GM03348 (cell line): ENCODE measurements around the gene CCNK.
A peak's percentile ranks its signal among the peaks of the same experiment; 100 is the strongest.

Experiments
- DNase-seq: peaks from one replicate; pipeline ENCODE4 v3.0.0; 2012; ENCODE audit warnings: low spot score

Gene CCNK

DNA sequence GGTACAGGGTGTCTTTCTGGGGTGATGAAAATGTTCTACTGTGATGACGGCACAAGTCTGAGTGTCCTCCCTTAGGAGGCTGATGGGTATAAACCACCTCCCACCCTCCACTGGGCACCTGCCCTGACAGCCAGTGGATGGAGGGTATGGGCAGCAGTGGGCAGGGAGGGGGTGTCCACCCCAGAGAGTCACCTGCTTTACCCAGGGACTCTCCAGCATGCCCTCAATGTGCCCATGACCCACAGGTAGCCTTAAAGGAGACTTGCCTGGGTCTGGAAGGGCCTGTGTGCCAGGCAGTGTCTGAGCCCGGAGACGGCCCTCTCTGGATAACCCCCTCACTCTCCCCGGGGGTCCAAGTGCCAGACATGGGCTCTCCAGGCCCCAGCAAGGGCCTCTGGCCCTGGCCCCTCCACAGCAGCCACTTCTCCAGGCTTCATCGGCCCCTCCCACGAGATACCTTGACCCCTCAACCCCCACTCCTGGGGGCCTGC is 38.8 kb downstream of the CCNK start:
- DNase-seq, result no peak

DNA sequence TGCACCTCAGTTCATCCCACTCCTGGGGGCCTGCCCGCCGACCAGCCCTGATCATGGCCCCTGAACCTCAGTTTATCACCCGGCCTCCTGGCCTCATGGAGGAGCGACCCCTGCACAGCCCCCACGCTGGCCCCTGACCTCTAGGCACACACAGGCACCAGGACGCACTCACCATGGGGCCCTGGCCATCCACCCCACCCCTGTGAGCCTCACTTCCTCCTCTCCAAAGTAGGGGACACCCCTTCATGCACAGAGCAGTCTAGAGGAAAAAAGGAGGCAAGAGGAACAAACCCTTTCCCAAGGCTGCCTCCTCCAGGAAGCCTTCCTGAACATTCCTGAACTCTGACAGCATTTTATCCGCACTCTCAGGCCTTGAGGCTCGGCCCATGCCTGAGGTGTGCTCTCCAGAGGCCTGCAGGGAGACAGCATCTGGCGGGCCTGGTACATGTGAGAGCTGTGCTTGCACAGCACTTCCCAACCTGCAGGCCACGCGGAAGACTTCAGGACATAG is 39.4 kb downstream of the CCNK start:
- no peak for DNase-seq

DNA sequence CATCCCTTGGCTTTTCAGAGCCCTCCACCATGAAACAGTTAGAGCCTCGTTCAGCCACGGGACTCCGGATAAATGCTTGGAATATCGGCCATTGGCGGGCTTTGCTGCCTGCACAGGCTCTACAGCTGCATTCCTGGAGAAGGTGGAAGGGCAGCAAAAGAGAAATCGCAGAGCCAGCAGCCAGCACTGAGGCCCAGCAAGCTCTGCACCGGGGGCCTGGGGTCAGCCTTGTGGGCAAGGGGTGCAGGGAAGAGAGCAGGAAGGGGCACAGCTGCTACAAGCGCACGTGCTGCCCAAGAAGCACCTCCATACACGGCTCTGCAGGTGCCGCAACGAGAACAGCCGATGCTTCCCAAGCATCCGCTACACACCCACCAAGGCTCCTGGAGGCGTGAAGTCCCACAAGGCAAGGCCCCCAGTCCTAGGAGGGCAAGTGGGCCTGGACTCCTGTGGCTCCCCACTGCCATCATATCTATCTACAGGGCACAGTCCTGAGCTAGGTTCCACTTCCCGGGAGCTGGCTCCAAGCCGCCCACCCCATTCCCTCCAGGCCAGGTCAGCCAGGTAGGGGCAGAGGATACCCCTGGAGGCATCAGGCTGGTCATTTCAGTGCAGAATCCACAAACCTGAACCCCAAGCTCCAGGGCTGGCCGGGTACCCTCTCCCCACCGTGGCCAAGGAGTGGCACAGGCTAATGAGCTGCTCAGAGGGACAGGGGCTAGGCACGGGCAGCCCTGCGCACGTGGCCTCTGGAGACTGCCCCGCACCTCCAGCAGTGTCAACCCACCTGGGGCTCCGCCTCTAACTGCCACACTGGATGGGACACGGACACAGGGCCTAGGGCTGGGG is 40.2 kb downstream of the CCNK start:
- DNase-seq, result no peak

DNA sequence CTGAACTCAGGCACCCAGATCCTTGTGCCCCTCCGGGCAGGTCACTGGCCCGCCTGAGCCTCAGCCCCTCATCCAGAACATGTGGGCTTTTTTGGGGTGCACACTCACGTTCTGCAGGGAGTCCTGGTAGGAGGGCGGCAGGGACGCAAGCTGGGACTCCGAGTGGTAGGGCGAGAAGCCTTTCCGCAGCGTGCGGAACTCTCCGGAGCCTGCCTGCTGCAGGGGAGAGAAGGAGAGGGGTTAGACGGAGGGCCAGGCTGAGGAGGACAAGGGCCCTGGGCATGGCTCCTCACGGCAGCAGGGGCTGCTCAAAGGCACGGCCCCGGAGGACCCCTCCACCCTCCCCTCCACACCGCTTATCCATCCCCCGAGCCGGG is 40.8 kb downstream of the CCNK start:
- no peak for DNase-seq

DNA sequence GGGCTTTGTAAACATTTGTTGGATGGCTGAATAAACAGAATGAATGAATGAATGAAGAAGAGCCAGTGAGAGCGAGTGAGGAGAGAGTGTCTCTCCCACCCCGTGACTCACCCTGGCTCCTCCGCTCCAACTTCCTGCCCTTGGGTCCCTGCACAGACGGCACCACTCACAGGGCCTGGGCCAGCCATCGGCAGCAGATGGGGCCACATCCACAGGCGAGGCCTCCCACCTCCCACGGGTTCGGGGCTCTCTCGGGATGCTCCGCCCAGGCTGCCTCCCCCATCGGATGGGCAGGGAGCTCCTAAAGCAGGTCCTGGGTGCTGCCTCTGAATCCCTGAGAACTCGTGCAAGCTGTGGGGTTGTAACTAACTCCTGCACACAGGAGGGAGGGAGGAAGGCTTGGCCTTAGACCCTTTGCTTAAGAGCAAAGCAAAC is 41.3 kb downstream of the CCNK start:
- peak; percentile 89 for DNase-seq

DNA sequence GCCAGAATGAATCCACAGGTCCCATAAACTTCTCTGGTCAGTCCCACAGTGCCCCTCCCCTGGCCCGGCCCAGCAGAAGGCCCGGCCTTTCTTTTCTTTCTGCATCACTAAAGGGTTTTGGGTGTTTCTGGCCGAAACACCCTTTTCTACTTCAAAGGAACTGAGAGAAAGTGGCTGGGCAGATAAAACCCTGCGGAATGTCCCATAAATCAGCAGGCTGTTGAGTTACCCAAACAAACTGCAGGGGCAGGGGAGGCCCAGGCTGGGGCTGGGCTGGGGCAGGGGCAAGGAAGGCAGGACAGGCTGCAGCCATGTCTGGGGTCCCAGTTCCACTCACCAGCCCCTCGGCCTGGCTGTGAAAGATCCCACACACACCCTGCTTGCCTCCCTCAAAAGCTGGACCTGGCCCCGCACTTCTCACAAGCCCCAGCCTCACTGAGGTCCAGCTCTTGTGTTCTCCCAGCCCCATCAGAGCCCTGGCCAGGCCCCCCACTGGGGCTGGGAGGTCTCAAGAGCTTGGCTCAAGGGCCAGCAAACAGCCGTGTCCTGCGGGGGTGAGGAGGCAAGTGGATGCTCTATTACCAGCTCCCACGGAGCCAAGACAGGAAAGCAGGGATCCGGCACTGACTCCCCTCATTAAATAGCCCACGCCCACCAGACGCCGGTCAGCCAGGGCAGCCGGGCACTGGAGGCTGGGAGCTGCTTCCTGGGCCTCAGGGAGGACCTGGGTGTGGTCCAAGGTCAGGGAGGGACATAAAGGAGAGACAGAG is 41.9 kb downstream of the CCNK start:
- no peak for DNase-seq

DNA sequence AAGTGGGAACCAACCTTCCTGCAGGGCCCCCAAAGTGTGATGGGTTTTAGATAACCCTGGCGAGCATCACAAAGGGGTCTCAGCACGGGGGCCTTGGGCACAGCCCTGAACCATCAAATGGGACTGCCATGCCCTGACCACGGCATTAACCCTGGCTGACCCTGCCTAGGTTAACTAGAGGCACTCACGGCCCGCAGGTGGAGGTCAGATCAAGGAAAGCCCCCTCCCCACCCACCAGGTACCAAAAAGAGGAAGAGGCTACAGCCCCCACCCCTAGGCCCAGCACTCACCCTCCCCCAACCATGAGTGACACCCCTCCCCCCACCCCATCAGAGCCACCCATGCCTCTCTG is 42.5 kb downstream of the CCNK start:
- no peak for DNase-seq

DNA sequence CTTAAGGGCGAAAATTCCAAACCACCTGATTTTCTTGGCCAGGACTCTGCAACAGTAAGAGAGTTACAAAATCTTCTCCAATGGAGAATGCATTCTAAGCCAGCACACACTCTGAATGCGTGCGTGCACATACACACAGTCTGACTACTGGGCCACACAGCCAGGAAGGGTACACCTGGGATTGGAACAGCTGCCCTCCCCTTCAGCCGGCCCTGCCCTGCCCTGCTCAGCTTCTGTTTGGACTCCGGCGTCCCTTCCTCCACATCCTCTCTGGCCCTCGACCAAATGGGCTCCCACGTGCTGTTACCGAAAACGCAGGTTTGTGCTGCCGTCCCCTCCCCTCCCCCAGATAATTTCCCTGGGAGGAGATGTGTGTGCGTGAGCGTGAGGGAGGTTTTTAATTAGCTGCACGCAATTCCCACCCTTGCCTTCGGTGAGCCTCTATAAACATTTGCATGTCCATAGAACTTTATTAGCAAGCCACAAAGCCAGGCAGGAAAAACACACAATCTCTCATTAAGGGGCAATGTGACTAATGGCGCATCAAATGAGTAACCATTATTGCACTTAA is 43.0 kb downstream of the CCNK start:
- DNase-seq, result no peak

DNA sequence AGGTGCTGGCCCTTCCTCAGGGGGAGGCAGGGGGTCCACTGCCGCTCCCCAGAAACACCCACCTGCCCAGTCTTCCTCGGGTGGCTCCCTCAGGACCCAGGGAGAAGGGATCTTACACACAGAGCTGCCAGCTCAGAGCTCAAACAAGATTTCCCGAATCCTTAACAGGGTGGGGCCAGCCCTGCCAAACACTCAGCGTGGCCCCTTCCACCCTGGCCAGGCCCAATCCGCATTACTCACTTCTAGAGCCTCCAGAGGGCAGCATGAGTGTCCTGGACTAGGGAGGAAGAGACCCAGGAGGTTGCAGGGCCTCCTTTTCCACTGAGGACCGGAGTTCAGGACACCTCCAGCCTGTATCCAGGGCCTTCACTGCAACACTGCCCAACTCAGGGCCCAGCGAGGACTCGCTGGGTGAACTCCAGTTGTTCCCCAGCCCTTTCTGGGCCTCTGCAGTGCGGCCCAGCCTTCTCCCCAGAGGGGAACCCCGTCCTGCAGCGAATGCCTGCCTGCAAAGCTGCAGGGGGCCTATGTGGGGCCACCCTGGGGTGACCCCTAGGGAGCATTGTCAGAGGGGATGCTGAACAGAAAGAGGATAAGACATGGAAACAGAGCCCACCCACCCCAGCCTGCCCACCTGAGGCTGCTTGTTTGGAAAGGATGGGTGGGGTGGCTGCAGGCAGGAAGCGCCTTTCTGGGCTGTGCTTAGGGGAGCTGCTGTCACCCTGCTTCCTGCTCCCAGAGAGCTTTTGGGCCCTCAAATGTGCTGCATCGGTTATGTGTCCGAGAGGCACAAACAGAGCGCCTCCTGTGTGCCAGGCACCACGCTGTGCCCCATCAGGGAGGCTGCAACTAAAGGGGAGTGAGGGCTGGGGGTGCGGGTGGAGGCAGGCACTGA is 43.8 kb downstream of the CCNK start:
- peak; percentile 72 for DNase-seq

DNA sequence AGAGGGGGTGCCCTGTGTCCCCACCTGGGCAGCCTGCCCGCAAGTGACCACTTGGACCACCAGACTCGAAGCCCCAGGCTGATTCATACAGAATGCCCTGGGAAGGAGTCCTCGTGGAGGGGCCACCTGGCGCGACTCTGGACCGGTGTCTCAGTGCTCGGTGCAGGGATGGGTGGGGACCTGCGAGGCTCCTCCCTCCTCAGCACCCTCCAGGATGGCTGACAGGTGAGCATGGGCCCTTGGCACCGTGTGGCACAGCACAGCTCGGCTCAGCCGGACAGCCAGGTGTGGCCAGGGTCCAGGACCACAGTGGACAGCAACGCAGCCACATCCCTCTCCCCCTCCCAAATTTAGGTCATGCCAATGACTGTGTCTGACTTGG is 44.5 kb downstream of the CCNK start:
- DNase-seq, result no peak

DNA sequence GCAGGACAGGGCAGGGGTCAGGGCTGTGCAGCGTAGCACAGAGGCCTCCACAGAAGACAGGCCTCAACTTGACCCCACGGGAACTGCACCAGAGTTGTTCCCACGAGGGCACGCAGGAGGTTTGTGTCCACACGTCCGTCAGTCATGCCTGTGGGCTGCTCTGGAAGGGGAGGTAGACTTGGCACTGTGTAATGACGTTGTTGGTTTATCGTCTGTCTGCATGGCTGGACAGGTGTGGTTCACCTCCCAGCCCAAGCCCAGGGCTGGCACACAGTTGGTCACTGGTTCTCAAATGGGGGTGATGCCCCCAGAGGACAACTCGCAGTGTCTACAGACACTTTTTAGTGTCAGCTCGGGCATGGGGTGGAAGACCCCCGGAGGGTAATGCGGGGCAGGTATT is 45.8 kb downstream of the CCNK start:
- DNase-seq, result no peak

DNA sequence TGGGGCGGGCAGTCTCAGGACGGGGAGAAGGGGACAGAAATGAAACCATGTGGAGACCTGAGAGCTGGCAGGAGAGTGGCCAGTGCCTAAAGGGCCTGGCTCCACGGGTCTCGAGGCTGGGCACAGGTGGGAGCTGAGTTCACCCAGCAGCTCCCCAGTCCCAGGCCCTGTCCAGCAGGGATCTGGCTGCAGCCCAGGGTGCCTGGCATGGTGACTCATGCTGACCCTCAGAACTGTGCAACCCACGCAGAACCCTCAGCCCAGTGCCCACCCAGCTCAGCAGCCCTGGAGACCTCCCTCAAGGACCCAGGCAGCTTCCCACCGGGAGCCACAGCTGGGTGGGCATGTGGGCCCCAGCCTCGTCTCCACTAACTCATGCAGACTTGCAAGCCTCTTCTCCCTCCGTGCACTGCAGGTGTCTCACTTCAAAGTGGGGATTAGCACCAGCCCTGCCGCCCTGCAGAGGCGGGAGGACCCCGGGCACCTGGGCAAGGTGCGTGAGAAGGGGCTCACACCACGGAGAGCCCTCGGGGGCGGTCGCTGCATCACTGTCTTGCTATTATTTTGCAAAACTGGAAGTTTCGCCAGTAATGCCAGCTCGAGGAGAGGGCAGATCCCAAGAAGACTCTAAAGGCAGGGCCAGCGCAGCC is 46.3 kb downstream of the CCNK start:
- DNase-seq, result no peak

DNA sequence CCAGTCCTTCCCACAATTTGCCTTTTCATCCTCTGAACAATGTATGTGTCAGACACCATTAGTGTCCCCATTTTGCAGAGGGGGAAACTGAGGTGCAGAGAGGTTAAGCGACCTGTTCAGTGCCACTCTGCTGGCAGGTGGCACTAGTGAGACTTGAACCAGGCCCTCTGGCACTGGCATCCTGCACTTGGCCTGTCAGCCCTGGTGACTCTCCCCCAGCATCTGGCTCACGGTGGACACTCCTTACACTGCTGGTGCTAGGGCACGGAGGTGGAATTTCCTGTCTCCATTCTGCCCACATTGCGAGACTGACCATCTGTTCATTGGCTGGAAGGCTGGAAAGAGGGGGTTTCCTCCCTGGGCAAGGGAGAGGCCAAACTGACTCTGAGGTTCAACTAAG is 48.7 kb downstream of the CCNK start:
- no peak for DNase-seq

DNA sequence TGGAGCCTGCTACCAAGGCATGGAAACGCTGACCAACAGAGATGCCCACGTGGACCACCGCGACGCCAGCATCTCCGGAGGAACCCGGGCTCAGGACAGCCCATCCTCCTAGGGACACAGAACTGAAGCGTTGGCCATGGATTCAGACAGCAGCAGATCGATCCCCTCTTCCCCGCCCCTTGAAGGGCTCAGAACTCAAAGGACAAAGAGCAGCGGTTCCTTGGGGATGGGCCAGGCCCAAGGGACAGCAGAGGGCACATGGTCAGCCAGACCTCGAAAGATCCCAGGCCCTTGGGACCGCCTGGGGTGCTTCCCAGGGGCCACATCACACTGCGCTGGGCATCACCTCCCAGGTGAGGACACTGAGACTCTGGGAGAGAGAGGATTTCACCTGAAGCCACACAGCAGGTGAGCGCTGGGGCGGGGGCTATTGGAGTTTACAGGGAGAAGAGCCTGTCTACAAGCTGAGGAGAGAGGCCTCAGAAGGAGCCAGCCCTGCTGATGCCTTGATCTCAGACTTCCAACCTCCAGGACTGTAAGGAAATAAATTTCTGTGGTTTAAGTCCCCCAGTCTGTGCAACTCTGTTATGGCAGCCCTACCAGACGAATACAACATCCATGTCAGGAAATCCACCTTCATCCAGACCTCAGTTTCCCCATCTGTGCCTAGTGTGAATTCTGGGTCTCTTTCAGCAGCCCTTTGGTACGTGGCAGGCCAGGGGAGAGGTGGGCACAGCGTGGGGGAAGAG is 49.4 kb downstream of the CCNK start:
- DNase-seq, result no peak

DNA sequence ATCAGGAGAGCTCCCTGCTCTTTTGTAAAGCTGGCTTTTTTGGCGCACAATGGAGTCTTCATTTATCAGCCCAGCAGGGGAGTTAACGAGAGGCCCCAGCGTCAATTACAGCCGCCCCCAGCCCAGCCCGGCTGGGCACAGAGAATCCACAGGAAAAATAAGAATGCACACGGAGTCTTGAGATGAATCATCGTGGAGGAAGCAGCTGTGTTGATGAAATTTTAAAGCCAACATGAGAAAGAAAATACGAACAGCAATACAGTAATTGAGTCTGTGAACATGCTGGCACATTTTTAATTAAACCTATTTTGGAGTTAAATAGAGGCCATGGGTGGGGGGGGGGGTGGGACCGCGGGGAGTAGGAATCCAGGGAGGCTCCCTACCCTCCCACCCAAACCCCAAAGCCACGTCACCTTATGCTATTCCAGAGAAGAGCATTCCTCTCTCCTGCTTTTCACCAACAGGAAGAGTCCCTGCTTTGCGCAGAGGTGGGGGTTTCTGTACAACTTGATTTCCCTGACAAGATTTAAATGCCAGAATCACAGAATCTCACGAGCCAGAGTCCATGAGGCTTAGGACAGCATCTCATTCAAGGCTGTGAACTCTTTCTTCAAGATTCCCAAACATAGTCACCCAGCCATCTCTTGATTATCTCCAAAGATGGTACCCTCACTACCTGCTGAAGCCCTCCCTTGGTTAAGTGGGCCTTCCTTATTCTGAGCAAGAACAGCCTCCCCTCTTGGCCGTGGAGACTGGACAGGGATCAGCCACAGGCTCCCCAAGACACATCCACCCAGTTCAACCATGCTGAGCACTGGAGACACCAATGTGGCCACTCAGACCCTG is 50.3 kb downstream of the CCNK start:
- DNase-seq, result peak; percentile 77

DNA sequence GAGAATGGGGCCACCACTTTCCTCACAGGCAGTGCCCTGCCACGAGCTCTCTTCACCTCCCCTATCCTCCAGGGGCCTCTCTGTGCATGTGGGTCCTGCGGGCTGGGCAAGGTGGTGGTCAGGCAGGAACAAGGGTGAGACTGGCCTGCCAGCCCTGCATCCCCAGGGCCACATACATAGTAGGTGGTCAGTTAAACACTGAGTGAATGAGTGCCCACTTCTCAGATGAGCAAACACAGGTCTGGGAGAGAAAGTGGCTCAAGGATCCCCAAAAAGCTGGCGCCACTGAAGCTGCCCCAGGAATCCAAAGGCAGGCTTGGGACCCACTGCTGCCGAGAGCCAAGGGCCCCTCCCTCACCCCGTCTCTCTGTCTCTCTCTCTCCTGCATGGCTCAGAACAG is 51.1 kb downstream of the CCNK start:
- no peak for DNase-seq

DNA sequence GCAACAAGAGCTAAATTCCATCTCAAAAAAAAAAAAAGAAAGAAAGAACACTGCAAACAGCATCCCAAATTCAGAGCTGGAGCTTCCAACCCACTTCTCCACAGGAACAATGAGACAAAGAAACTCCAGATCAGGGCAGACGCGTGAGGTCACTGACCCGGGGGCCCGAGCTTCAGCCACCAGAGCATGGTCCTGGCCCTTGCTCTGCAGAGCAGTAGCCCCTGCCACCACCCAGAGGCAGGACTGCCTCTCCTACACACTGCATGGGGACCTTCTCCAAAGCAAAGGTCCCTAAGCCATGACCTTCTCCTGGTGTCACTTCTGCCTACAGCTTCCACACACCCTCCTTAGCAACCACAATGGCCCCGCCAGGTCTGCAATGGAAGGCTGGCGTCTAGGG is 53.1 kb downstream of the CCNK start:
- DNase-seq, result no peak

DNA sequence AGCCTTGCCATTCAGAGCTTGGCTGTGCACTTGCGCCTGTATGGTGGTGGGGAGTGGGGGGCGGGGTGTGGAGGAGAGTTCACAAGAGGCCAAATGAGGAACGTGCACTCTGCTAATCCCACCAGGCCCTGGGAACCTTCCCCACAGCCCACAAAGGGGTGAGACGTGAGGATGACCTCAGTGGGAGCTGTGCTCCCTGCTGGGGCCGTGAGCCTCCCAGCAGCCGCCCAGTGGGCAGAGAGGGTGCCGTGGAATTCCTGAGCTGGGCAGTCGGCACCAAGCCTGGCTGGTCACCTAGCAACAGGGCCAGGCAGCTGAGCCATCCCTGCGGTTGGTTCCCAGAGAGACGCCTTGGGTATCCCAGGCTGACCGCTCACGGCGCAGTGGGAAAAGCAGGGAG is 53.7 kb downstream of the CCNK start:
- no peak for DNase-seq

DNA sequence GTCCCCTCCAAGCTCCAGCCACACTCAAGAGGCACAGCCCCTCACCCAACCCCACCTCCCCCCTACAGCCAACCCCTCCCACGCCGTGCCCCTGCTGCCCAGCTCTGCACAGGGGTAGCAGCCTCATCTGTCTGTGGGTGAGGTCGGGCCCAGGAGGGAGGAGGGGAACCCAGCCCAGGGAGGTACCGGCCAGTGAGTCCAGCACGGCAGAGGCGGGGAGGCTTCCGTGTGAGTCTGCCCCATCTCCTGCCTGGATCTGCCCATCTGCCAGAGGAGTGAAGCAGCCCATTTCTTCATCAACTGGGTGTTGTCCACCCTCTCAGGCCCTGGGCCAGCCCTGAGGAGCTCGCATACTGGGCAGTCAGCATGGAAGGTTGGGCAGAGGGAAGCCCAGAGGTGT is 54.2 kb downstream of the CCNK start:
- no peak for DNase-seq
